C4-2B (cell line): ENCODE measurements around the gene INSRR.

Experiments used
- CTCF ChIP-seq: fragments of 450-650 bp; conservative IDR thresholded peaks from 2 replicates; pipeline ENCODE4 v1.5.1; 2017; ENCODE audit warnings: mild to moderate bottlenecking
- ZFX ChIP-seq: fragments of 450-650 bp; IDR thresholded peaks from 2 replicates; pipeline ENCODE4 v1.6.1; 2017

GRCh38 chr1:156804572-156805243, 54.2 kb downstream of the INSRR start:
- TF ChIP-seq CTCF = no peak
- TF ChIP-seq ZFX = no peak
